AG04450 (cell line): ENCODE data around the gene MBNL1. TPM values are rescaled to one million over a fixed set of nuclear protein-coding genes. Genes with fewer than 3 reads are reported as not detected.

Experiments used
- CTCF ChIA-PET: fragments of 300-600, 350-600 bp; formaldehyde crosslinking; extraction: SDS; loops from one replicate; lab custom pipeline; 2022; ENCODE audit warnings: antibody characterized with exemption, inconsistent platforms; lab: Charles Lee
- POLR2A ChIA-PET: fragments of 350-600 bp; formaldehyde crosslinking; extraction: SDS; loops from one replicate; lab custom pipeline; 2021; ENCODE audit warnings: antibody characterized with exemption, inconsistent platforms; lab: Yijun Ruan, JAX
- DNase-seq: peaks from one replicate; pipeline ENCODE4 v3.0.0-alpha.2; 2011; ENCODE audit warnings: low read depth, low spot score
- H3K27ac ChIP-seq: one replicate; pipeline ENCODE4 v1.5.1; 2012; ENCODE audit warnings: low read depth, low read length, control low read depth
- H3K27me3 ChIP-seq: one replicate; pipeline ENCODE4 v1.6.0; 2012; ENCODE audit warnings: low read length; ENCODE audit not compliant: control insufficient read depth, insufficient read depth
- H3K4me3 ChIP-seq: 2 replicates; pipeline ENCODE4 v1.5.1; 2011; ENCODE audit warnings: mild to moderate bottlenecking, low read depth, low read length, control low read depth
- H3K9me3 ChIP-seq: 2 replicates; pipeline ENCODE4 v1.5.1; 2012; ENCODE audit warnings: low read length; ENCODE audit not compliant: control insufficient read depth, insufficient read depth
- CTCF ChIP-seq: IDR thresholded peaks from 2 replicates; pipeline ENCODE4 v1.5.1; 2011; ENCODE audit warnings: low read depth, low read length, control low read depth, inconsistent platforms
- polyA plus RNA-seq: library from polyadenylated mRNA; depleted of rRNA; stranded (reverse); fragments of >200 nt; gene quantifications from 2 replicates; pipeline ENCODE4 v1.2.3, GENCODE V29; 2011

Gene MBNL1
- polyA plus RNA-seq, 1 experiment, result 92.1 TPM

- DNase-seq, result no peak
- ChIA-PET POLR2A (no interaction called here), CTCF (interaction anchor here (1.0 kb wide), 1 partner anchor 69 kb away, joined by 3 read pairs; no protein-coding TSS in a partner anchor)
- Histone ChIP-seq H3K4me3 (no peak overlapping the region), H3K27ac (peak overlapping the region; percentile 24), H3K9me3 (no peaks in the 10 kb centered on the region; the same call in 1 of the 2 replicates), H3K27me3 (no peaks in the 10 kb centered on the region)
- TF ChIP-seq CTCF, result no peak
Measured at GRCh38 chr3:152374262-152374990, 105.7 kb downstream of the MBNL1 start.

- POLR2A ChIA-PET, result no interaction called here
Measured at GRCh38 chr3:152375546-152375945, 106.8 kb downstream of the MBNL1 start.

GRCh38 chr3:152376351-152377183 is 107.8 kb downstream of the MBNL1 start:
- DNase-seq, result no peak
- TF ChIP-seq CTCF, result no peak
- POLR2A ChIA-PET, result interaction anchor here (0.5 kb wide), 1 partner anchor 30 kb away, joined by 4 read pairs; no protein-coding TSS in a partner anchor
- no peaks in the 10 kb centered on the region for H3K27me3 ChIP-seq
- no peaks in the 10 kb centered on the region; the same call in 1 of the 2 replicates for H3K9me3 ChIP-seq
- CTCF ChIA-PET, result interaction anchor here (0.7 kb wide), 1 partner anchor 10 kb away, joined by 3 read pairs; no protein-coding TSS in a partner anchor
- H3K27ac ChIP-seq, result peak overlapping the region; percentile 57
- peak overlapping the region; percentile 21; the same call in 1 of the 2 replicates for H3K4me3 ChIP-seq

More at GRCh38 chr3:152375546-152375945, 106.8 kb downstream of the MBNL1 start:
- DNase-seq, result no peak
- CTCF ChIA-PET, result interaction anchor here (0.6 kb wide), 1 partner anchor 54 kb away, joined by 7 read pairs; no protein-coding TSS in a partner anchor
- no peak overlapping the region for H3K4me3 ChIP-seq
- TF ChIP-seq CTCF, result no peak
- no peaks in the 10 kb centered on the region; the same call in 1 of the 2 replicates for H3K9me3 ChIP-seq
- no peaks in the 10 kb centered on the region for H3K27me3 ChIP-seq
- H3K27ac ChIP-seq, result no peak overlapping the region

- no peaks in the 10 kb centered on the region; the same call in 1 of the 2 replicates for H3K9me3 ChIP-seq
- H3K27ac ChIP-seq, result no peak overlapping the region
Measured at GRCh38 chr3:152377184-152377570, 108.4 kb downstream of the MBNL1 start.

More at GRCh38 chr3:152377184-152377570, 108.4 kb downstream of the MBNL1 start:
- CTCF ChIA-PET, result no interaction called here
- H3K4me3 ChIP-seq, result no peak overlapping the region
- POLR2A ChIA-PET, result no interaction called here
- no peak for DNase-seq
- no peak for TF ChIP-seq CTCF
- H3K27me3 ChIP-seq, result no peaks in the 10 kb centered on the region
